Nephron (organoid): Measurements from ENCODE around the gene COL26A1.

Experiments
- H3K27ac Mint-ChIP-seq, 3 experiments: 2 replicates each; pipeline ENCODE4 v1.8.0; 2020; ENCODE audit warnings: mixed read lengths in 3 of 3, mild to moderate bottlenecking in 2 of 3, moderate library complexity in 1 of 3
- H3K27me3 Mint-ChIP-seq: 2 replicates; pipeline ENCODE4 v1.8.0; 2021; ENCODE audit warnings: low read depth, mild to moderate bottlenecking, moderate library complexity, mixed read lengths
- H3K36me3 Mint-ChIP-seq: 2 replicates; pipeline ENCODE4 v1.8.0; 2020; ENCODE audit warnings: low read depth, mixed read lengths
- H3K4me1 Mint-ChIP-seq: 2 replicates; pipeline ENCODE4 v1.8.0; 2020; ENCODE audit warnings: mixed read lengths
- H3K4me3 Mint-ChIP-seq, 3 experiments: 2 replicates each; pipeline ENCODE4 v1.8.0; 2020; ENCODE audit warnings: mild to moderate bottlenecking in 3 of 3, mixed read lengths in 3 of 3, moderate library complexity in 2 of 3
- H3K9me3 Mint-ChIP-seq: 2 replicates; pipeline ENCODE4 v1.8.0; 2020; ENCODE audit warnings: mixed read lengths
- CTCF ChIP-seq, 3 experiments: fragments of 200-600 bp; sonication (generic); IDR thresholded peaks; one replicate each; pipeline ENCODE4 v1.5.0; 2021; ENCODE audit warnings: antibody characterized with exemption in 3 of 3; ENCODE audit not compliant: unreplicated experiment in 3 of 3

The COL26A1 gene

GRCh38 chr7:101589976-101590662 is 227.4 kb downstream of the COL26A1 start:
- Mint-ChIP-seq H3K27ac (no peak overlapping the region), H3K27me3 (peaks cover under 1% of the 10 kb centered on the region), H3K9me3 (no peaks in the 10 kb centered on the region), H3K4me3 (no peak overlapping the region), H3K36me3 (no peaks in the 10 kb centered on the region), H3K4me1 (peaks cover 20% of the 10 kb centered on the region)
- TF ChIP-seq CTCF (IDR thresholded peaks at IDR 0.05; ENCODE audit: unreplicated experiment in 3 of 3), result no peak

GRCh38 chr7:101590663-101591435 is 228.2 kb downstream of the COL26A1 start:
- Mint-ChIP-seq H3K4me1 (peaks cover 20% of the 10 kb centered on the region), H3K4me3 (no peak overlapping the region), H3K9me3 (peaks cover under 1% of the 10 kb centered on the region), H3K36me3 (no peaks in the 10 kb centered on the region), H3K27ac (no peak overlapping the region), H3K27me3 (peaks cover 8% of the 10 kb centered on the region)
- no peak for TF ChIP-seq CTCF (IDR thresholded peaks at IDR 0.05; ENCODE audit: unreplicated experiment in 3 of 3)

- Mint-ChIP-seq H3K27ac (no peak overlapping the region), H3K27me3 (peaks cover 11% of the 10 kb centered on the region), H3K4me3 (no peak overlapping the region), H3K4me1 (peaks cover 17% of the 10 kb centered on the region), H3K36me3 (no peaks in the 10 kb centered on the region), H3K9me3 (peaks cover 4% of the 10 kb centered on the region)
- no peak for TF ChIP-seq CTCF (IDR thresholded peaks at IDR 0.05; ENCODE audit: unreplicated experiment in 3 of 3)
Measured at GRCh38 chr7:101591504-101591903, 228.8 kb downstream of the COL26A1 start.

- Mint-ChIP-seq H3K9me3 (peaks cover 4% of the 10 kb centered on the region), H3K4me1 (peaks cover 5% of the 10 kb centered on the region), H3K4me3 (no peak overlapping the region), H3K36me3 (no peaks in the 10 kb centered on the region), H3K27ac (no peak overlapping the region), H3K27me3 (peaks cover 11% of the 10 kb centered on the region)
- TF ChIP-seq CTCF (IDR thresholded peaks at IDR 0.05; ENCODE audit: unreplicated experiment in 3 of 3), result no peak
Measured at GRCh38 chr7:101593556-101593955, 230.9 kb downstream of the COL26A1 start.

- H3K36me3 Mint-ChIP-seq, result no peaks in the 10 kb centered on the region
- peaks cover 4% of the 10 kb centered on the region for H3K4me1 Mint-ChIP-seq
- no peak overlapping the region for H3K4me3 Mint-ChIP-seq
- H3K27ac Mint-ChIP-seq, result no peak overlapping the region
- peaks cover 11% of the 10 kb centered on the region for H3K27me3 Mint-ChIP-seq
- TF ChIP-seq CTCF (IDR thresholded peaks at IDR 0.05; ENCODE audit: unreplicated experiment in 3 of 3), result no peak
- peaks cover 4% of the 10 kb centered on the region for H3K9me3 Mint-ChIP-seq
Measured at GRCh38 chr7:101594790-101595189, 232.1 kb downstream of the COL26A1 start.
